Aortic smooth muscle cell (primary cell): ENCODE data around the gene GNA15. TPM values are rescaled to one million over a fixed set of nuclear protein-coding genes. Genes with fewer than 3 reads are reported as not detected.

Experiments
- total RNA-seq: library from RNA; depleted of rRNA; stranded (reverse); fragments of >200 nt; gene quantifications from 2 replicates; pipeline ENCODE4 v1.2.3, GENCODE V29; 2014

Gene GNA15, protein sequence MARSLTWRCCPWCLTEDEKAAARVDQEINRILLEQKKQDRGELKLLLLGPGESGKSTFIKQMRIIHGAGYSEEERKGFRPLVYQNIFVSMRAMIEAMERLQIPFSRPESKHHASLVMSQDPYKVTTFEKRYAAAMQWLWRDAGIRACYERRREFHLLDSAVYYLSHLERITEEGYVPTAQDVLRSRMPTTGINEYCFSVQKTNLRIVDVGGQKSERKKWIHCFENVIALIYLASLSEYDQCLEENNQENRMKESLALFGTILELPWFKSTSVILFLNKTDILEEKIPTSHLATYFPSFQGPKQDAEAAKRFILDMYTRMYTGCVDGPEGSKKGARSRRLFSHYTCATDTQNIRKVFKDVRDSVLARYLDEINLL
- total RNA-seq, result 0.19 TPM in 1 of 2 replicates, not detected in the other

DNA sequence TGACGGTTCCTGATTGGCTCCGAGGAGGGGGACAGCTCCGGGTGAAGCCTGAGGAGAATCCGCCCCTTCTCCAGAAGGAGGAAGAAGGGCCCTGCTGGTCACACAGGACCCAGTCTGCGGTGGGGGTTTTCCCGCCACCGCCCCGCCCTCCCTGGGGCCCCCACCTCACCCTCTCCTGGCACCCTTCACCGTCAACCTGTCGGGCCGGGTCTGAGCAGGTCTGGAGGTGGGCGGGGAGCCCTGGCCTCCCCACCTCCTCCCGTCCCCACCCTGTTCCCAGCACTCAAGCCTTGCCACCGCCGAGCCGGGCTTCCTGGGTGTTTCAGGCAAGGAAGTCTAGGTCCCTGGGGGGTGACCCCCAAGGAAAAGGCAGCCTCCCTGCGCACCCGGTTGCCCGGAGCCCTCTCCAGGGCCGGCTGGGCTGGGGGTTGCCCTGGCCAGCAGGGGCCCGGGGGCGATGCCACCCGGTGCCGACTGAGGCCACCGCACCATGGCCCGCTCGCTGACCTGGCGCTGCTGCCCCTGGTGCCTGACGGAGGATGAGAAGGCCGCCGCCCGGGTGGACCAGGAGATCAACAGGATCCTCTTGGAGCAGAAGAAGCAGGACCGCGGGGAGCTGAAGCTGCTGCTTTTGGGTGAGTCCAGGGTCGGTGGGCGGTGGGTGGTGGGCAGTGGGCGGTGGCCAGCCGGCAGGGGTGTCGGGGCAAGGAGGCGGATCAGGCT, at the start of gene GNA15:
Gene GNA15, plus strand, starts transcription at position 73 of the 723 bp plus-strand sequence. Its CDS starts 418 bp downstream, at position 491.

DNA sequence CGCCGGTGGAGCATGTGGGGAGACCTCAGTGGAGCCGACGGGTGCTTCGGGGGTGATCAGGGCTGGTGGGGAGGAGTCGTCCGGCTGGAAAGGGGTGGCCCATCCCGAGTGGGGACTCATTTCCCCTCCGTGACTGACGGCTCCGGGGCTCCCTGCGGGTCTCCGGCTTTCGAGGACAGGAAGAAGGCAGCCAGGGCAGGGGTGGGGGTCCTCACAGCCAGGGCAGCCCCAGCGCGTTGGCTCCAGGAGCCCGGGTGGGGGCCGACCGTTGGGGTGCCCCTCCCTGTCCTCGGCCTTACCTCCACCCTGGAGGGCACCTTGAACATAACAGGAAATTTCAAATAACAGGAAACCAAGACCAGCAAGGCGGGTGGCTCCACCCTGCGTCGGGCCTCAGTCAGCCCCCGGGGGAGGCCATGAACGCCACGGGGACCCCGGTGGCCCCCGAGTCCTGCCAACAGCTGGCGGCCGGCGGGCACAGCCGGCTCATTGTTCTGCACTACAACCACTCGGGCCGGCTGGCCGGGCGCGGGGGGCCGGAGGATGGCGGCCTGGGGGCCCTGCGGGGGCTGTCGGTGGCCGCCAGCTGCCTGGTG, 42.6 kb downstream of the GNA15 start, which contains the start of gene S1PR4:
Gene S1PR4, plus strand, starts transcription at position 393 of the 596 bp plus-strand sequence. Its CDS starts 24 bp downstream, at position 417.

DNA sequence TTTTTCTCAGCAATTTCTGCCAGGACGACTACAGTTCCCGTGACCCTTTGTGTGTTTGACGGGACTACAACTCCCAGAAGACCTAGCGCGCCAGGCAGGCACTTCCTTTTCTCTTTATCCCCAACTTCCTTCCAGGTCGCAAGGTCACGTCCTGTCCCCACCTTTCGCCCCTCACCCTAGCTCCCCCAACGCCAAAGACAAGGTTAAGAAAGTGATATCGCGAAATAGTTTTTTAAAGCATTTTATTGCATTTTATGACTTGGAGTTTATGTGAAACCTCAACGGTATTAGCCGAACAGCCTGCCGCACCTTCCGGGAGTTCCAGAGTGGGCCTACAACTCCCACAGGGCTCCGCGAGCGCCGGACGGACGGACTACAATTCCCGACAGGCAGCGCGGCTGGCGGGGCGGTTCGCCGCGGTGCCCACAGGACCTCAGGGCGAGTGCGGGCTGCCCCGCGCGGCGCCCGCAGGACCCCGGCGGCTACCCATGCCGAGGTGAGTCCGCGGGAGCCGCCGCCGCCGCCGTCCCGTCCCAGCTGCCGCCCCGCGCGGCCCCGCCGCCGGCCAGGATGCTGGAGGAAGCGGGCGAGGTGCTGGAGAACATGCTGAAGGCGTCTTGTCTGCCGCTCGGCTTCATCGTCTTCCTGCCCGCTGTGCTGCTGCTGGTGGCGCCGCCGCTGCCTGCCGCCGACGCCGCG, 49.8 kb downstream of the GNA15 start, which contains the start of gene NCLN:
Gene NCLN, plus strand, starts transcription at position 470 of the 699 bp plus-strand sequence. Its CDS starts 101 bp downstream, at position 571.

Other genes with a start within 250 kb of the GNA15 start
- 3.9 and 4.2 TPM in 2 replicates for gene ZNF57, start 235.1 kb upstream of the GNA15 start, total RNA-seq
- 3.2 and 3.3 TPM in 2 replicates for gene ZNF77, start 191.1 kb upstream of the GNA15 start, total RNA-seq
- 1.7 and 2.0 TPM in 2 replicates for gene TLE6, start 158.5 kb upstream of the GNA15 start, total RNA-seq
- 3.2 and 4.6 TPM in 2 replicates for gene TLE2, start 106.8 kb upstream of the GNA15 start, total RNA-seq
- 145 and 157 TPM in 2 replicates for gene TLE5, start 73.5 kb upstream of the GNA15 start, total RNA-seq
- 86.4 and 124 TPM in 2 replicates for gene GNA11, start 41.7 kb upstream of the GNA15 start, total RNA-seq
- not detected in 2 replicates for gene S1PR4, start 42.7 kb downstream of the GNA15 start, total RNA-seq
- gene NCLN, start 49.9 kb downstream of the GNA15 start, total RNA-seq, result 33.0 and 41.5 TPM in 2 replicates
- not detected in 2 replicates for gene CELF5, start 88.6 kb downstream of the GNA15 start, total RNA-seq
- gene NFIC, start 230.6 kb downstream of the GNA15 start, total RNA-seq, result 53.5 and 69.8 TPM in 2 replicates